HG03196 (cell line): Measurements from ENCODE around the gene LPCAT4.
A peak's percentile ranks its signal among the peaks of the same experiment; 100 is the strongest.
"Not testable (repeated sequence)": the region's sequence is repeated elsewhere in the genome, so short reads cannot be mapped to it uniquely, and the experiment has no call there.

Source experiments
- ATAC-seq: cut with Tn5 transposase; IDR thresholded peaks from one replicate; pipeline ENCODE4 v1.9.1; 2021; ENCODE audit not compliant: unreplicated experiment

Gene LPCAT4

DNA sequence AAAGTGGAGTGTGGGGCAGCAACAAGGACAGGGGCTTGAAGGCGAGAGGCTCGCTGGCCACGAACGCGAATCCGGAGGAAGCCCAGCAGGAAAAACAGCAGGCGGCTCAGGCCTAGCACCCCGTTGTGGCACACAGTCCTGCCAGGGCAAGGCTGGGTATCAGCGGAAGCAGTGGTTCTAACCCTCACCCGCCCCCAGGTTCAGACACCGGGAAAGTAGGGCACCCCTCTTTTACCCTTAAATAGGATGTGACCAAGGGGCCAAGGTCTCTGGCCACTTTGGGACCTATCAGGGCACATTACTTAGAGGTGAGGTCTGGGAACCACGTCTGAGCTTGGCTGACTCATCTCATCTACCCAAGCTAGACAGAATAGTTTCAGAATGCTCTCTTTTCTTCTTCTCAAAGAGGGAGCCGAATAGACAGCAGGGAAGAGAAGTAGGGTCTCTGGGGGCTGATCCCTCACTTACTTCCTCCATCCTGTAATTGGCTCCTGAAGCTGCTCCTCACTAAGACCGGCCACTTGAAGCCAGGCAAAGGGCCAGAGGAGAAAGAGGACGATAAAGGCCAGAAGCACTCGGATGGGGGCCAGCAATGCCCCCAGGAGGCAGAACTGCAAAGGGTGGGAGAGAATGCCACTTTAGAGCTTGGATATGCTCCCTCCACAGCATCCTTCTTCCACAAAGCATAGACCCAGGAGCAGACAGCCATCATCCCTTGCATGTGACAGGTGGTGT, 1.7 kb downstream of the LPCAT4 start:
- ATAC-seq: no peak

DNA sequence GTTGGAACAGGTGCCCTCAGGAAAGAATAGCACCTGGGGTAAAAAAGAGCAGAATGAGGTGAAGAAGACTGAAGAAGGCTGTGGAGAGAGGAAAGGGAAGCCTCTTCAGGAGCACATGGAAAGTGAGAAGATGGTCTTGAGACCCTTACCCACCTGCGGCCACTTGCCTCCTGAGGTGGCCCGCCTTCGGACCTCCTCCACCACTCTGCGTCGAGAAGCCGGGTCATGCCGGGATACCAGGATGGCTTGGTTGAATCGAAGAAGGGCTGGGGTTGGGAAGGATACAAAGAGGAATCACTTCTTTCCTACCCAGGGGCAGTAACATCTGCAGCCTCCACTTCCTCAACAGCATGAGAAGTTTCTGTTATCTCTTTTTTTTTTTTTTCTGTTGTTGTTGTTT, 3.0 kb downstream of the LPCAT4 start:
- no peak for ATAC-seq

DNA sequence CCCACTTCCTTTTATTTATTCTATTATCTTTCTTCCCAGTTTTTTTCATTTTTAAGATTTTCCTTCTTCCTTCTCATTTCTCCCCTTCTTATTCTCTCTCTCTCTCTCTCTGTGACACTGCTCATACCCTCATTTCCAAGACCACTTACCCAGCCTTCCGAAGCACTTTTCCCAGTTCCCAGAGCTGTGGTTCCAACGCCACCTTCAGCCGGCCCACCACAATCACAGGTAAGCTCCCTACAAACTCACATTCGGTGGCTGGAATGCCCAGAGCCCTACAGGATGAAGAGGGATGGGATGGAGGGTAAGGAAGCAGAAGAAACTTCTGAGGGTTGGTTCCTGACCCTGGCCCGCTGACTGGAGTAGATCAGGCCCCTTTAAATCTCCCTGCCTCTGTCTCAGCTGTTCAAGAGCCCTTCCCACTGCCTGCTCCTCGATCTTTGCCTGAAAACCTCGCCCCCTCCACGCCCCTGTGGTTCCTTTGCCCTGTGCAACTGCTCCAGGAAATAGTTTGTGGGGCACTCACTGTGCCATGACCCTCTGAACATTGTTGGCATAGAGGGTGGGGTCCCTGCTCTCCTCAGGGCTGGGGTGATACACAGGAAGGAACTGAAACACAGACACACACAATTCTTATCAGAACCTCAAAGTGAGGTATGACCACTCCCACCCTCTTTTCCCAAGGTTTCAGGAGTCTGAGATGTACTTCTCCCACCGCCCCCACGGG, 4.8 kb downstream of the LPCAT4 start:
- no peak for ATAC-seq

DNA sequence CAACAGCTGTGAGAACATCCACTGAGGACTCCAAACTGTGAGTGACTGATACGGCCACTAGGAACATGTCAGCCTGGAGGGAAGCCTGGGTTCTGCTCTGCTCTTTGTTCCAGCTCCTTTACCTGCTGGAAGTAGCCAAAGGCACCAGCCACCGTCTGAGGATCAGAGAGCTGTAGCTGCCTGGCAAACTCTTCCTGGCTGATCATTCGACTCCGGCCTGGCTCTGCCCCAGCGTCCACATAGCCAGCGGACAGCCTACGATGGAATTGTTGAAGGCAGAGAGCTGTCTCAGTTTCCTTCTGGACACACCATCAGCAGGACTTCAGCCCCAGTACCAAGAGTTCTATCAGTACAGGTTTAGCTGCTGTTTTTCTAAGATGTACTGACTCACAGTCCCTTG, 5.7 kb downstream of the LPCAT4 start:
- no peak for ATAC-seq

DNA sequence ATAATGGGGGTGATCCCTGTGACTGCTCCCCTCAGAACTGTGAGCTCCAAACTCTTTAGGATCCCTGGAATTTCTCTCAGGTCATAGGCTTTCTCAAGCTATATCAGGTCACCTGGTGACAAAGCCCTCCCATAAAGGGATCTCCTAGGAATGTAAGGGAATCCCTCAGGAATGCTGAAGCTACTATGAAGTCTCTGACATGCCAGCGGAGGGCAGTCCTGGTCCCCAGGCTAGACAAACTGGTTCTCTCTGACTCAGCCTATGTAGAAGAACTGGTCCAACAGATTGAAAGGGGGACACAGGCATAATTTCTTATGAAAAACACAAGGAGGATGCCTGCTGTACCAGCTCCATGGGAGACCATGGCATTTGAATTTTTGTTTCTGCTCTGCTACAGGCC, 6.7 kb downstream of the LPCAT4 start:
- ATAC-seq: no peak

DNA sequence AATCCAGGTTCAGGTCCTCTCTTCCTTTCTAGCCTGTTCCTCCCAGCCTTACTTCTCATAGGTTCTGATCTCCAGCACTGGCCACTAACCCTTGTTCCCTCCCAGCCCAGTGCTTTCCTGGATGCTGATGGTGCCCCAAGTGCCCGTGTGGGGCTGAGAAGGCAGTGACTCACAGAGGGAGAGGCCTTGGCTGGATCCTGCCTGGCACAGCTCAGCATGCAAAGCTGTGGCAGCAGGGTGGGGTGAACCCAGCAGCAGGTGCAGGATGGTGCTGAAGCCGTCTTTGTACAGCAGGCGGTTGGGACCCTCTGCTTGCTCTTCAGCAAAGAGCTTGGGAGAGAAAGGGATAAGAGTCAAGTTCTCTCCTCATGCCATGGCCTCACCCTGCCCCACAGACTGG, 7.6 kb downstream of the LPCAT4 start:
- ATAC-seq: no peak

DNA sequence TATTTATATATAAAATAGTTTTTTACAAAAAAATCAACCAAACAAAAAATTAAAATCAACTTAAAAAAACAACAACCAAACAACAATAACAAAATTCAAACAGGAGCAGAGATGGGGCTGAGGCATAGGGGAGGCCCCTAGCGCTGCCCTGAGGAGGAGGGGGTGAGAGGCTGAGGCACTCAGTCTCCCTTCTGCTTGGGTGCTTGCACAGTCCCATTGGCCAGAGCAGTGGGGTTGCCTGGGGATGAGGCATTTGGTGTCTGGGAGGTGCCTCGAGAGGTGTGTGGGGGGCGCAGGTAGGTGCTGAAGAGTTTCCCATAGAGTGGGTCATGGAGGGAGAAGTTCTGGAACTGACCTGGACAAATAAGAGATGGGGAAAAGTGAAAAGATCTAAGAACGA, 8.0 kb downstream of the LPCAT4 start:
- no peak for ATAC-seq

GRCh38 chr15:34358367-34358766, 8.6 kb downstream of the LPCAT4 start:
- ATAC-seq: no peak

DNA sequence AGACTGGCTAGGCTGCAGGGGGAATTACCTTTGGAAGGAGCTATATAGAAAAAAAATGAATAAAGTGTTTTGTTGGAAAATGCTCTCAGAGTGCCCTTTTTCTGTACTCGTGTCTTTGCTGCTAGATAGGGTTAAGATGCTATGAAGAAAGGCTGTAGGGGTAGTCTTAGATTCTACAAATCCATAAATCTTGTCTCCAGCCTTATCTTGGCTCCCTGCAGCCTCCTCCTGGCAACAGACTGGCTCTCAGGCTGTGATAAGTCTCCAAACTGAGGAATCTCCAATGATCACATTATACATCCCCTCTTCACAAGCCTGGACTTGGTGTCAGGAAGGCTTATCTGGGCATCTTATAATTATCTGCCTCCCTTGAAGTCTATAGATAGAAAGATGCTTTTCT, 9.3 kb downstream of the LPCAT4 start:
- ATAC-seq: no peak

DNA sequence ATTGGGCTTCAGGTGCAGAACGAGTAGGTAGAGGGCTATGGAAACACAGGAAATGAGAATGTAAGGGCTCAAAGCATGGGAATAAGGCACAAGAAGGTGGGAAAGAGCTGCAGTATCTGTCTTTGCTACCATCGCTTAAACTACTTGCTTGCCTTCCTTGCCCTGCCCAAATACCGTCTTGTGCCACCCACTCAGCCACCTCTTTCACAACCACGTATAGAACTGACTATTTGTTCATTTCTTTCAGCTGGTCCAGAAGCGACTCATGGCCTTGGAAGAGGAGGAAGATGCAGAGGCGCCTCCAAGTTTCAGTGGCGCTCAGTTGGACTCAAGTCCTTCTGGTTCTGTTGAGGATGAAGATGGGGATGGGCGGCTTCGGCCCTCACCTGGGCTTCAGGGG, 11.8 kb downstream of the LPCAT4 start:
- ATAC-seq: no peak

- no peak for ATAC-seq
Observed at GRCh38 chr15:34354286-34354685, 12.7 kb downstream of the LPCAT4 start.

- ATAC-seq: no peak
Observed at GRCh38 chr15:34353627-34354026, 13.4 kb downstream of the LPCAT4 start.

- not testable (repeated sequence) for ATAC-seq
Observed at GRCh38 chr15:34352996-34353395, 14.0 kb downstream of the LPCAT4 start.

GRCh38 chr15:34349769-34350168, 17.2 kb downstream of the LPCAT4 start:
- no peak for ATAC-seq

DNA sequence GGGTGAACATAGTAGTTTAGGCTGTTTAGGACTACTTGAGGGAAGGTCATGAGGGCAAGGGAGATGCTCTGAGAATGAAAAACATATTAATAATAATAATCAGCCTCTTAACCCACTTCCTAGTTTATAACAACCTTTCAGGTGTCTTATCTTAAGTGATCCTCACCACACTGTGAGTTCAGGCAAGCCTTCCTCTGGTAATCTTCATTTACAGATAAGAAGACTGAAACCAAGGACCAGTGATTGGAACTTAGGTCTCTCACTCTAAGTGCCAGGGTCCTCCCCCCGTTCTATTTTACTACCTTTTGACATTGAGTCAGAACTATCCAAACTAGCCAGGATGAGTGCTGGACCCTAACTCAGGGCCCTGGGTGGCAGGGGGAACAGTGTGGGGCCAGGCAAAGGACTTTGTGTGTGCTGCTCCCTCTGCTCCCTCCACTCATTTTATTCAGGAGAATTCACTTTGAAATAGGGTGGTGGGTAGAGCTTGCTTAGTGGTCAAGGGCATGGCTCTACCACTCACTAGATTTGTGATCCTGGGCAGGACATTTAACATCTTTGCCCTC, 18.2 kb downstream of the LPCAT4 start:
- no peak for ATAC-seq

GRCh38 chr15:34347951-34348638, 18.9 kb downstream of the LPCAT4 start:
- ATAC-seq: no peak

DNA sequence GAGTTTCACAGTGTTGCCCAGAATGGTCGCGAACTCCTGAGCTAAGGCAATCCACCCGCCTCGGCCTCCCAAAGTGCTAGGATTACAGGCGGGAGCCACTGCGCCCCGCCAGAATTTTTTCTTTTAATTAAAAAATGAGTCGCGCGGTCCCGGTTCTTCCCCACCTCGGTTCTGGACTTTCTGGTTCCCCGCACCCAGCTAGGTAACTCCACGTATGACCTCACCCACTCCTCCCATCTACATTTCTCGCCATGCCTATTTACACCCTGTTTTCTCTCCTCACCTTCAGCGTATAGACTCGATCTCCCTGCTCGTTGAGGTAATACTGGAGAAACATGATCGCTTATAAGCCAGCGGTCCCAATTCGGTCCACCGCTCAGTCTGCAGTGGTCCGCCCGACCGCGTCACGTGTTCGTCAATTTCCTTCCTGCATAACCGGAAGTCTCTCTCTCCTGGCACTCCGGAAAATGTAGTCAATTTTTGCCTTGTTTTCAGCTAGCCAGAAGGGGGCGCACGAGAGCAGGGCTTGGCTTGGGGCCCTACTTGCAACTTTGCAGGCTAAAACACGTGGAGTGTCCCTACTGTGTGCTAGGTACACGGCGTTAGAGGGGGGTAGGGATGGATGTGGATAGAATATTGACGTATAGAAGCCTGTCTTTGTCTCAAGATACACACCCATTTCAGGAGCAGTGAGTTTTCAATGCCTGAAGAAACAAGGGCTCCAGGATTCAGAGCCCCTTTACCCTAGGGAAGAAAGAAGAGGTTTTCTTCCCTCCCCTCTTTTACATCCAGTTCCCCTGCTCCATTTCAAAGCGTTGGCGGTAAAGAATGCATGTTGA, 24.0 kb downstream of the LPCAT4 start, which contains the start of the genes NOP10 and NUTM1:
TSS of gene NOP10 (minus strand) at position 400 of the 839 bp plus-strand sequence. CDS start at position 337, 63 bp downstream.
TSS of gene NUTM1 (plus strand) at position 579 of the 839 bp plus-strand sequence. CDS start 382 bp downstream, outside the sequence.
- ATAC-seq: peak; percentile 85

DNA sequence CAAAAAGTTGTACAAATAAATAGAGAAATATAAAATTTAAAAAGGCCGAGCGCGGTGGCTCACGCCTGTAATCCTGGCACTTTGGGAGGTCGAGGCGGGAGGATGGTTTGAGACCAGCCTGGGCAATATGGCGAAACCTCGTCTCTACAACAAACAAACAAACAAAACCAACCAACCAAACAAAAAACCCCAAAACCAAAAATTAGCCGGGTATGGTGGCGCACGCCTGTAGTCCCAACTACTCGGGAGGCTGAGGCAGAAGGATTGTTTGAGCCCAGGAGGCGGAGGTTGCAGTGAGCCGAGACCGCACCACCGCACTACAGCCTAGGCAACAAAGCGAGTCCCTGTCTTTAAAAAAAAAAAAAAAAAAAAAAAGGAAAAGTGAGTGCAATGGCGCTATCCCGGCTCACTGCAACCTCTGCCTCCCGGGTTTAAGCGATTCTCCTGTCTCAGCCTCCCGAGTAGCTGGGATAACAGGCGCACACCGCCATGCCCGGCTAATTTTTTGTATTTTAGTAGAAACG, 24.7 kb downstream of the LPCAT4 start:
- not testable (repeated sequence) for ATAC-seq

DNA sequence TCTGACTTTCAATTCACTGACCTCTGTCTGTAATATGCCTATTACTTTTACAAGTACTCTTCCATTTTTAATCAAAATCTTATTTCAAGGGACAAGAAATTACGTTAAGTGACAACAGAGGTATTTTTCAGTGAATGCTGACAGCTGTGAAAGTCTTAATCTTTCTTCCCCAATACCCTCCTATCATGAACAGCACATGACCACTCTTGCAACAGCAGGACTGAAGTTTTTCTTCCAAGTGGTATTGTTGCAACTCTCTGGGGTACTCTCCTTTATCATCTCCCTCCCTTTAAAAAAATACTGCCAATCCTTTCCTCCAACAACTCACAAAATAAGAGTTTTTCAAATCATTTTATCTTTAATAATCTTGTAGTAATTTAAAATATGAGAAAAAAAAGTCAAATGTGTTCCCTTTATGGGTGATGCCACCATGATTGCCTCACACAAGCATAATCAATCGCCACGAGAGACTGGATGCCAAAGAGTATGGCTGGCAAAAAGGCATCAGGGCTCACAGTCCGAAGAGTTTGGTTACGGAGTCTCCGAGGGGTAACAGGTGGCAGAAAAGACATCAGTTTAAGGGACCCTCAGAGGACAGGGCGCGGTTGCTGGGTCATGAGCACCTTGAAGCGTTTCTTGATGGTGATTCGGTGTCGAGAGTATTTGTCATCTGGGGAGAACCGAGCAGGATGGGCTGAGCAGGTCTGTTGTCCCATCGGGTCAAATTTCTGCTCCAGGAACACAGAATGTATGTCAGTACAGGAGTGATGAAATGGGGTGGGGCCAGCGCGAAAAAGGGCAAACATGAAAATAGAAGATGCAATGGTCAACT, 25.4 kb downstream of the LPCAT4 start:
- no peak for ATAC-seq
